IMR-90 (cell line): ENCODE measurements around the gene TTC39C. TPM values are rescaled to one million over a fixed set of nuclear protein-coding genes. Genes with fewer than 3 reads are reported as not detected.

Experiments
- ATAC-seq: fragments of 200-7000 bp; cut with Tn5 transposase; 2 replicates; pipeline ENCODE4 v1.9.1; 2020; ENCODE audit warnings: low read depth, mild to moderate bottlenecking, moderate library complexity
- BruUV-seq: library from RNA; stranded (reverse); fragments of 400-500 nt; replicated peaks from 2 replicates; lab custom pipeline; 2021; lab: Mats Ljungman, UMichigan
- CTCF ChIA-PET: fragments of 300-600 bp; formaldehyde crosslinking; extraction: SDS; loops from one replicate; lab custom pipeline; 2021; ENCODE audit warnings: antibody characterized with exemption; lab: Yijun Ruan, JAX
- POLR2A ChIA-PET: fragments of 300-600 bp; sonication (Branson Sonifier 250); formaldehyde crosslinking; loops from one replicate; lab custom pipeline; 2022; ENCODE audit warnings: antibody characterized with exemption; ENCODE audit not compliant: unreplicated experiment; lab: Charles Lee
- DNase-seq: peaks from one replicate; pipeline ENCODE4 v3.0.0; 2013
- H2AFZ ChIP-seq: replicated peaks from 2 replicates; pipeline ENCODE3; 2013; ENCODE audit warnings: low read length, mild to moderate bottlenecking; ENCODE audit not compliant: poor library complexity
- H2AK5ac ChIP-seq: 2 replicates; pipeline ENCODE4 v1.6.1; 2013; ENCODE audit warnings: low read depth, low read length, inconsistent platforms
- H2AK9ac ChIP-seq: replicated peaks from 2 replicates; pipeline ENCODE3; 2013; ENCODE audit warnings: mild to moderate bottlenecking, low read depth, low read length, moderate library complexity; ENCODE audit not compliant: poor library complexity
- H2BK120ac ChIP-seq: 2 replicates; pipeline ENCODE4 v1.6.1; 2013; ENCODE audit warnings: low read depth, low read length, inconsistent platforms
- H2BK15ac ChIP-seq: 3 replicates; pipeline ENCODE4 v1.6.1; 2013; ENCODE audit warnings: low read depth, low read length, inconsistent platforms
- H2BK20ac ChIP-seq: 2 replicates; pipeline ENCODE4 v1.6.1; 2013; ENCODE audit warnings: low read depth, mild to moderate bottlenecking, inconsistent platforms, low read length, moderate library complexity
- H2BK5ac ChIP-seq: 2 replicates; pipeline ENCODE4 v1.6.1; 2013; ENCODE audit warnings: mild to moderate bottlenecking, low read depth, low read length, inconsistent platforms; ENCODE audit not compliant: poor library complexity, severe bottlenecking
- H3K14ac ChIP-seq: replicated peaks from 2 replicates; pipeline ENCODE4 v1.6.1; 2013; ENCODE audit warnings: low read depth, low read length, inconsistent platforms
- H3K18ac ChIP-seq: 2 replicates; pipeline ENCODE4 v1.6.1; 2013; ENCODE audit warnings: low read depth, low read length, control low read depth
- H3K23ac ChIP-seq: 2 replicates; pipeline ENCODE4 v1.6.1; 2013; ENCODE audit warnings: low read depth, low read length, inconsistent platforms
- H3K27ac ChIP-seq: 2 replicates; pipeline ENCODE4 v1.5.1; 2013; ENCODE audit warnings: mild to moderate bottlenecking, control low read depth, low read length; ENCODE audit not compliant: insufficient read depth
- H3K27me3 ChIP-seq: 2 replicates; pipeline ENCODE4 v1.6.1; 2013; ENCODE audit warnings: low read length; ENCODE audit not compliant: control insufficient read depth, insufficient read depth
- H3K36me3 ChIP-seq: 2 replicates; pipeline ENCODE4 v1.6.1; 2013; ENCODE audit warnings: low read length, mixed read lengths; ENCODE audit not compliant: control insufficient read depth, insufficient read depth
- H3K4ac ChIP-seq: 2 replicates; pipeline ENCODE4 v1.6.1; 2013; ENCODE audit warnings: low read depth, low read length, inconsistent platforms
- H3K4me1 ChIP-seq: 2 replicates; pipeline ENCODE4 v1.6.1; 2013; ENCODE audit warnings: low read length, mixed read lengths; ENCODE audit not compliant: control insufficient read depth, insufficient read depth
- H3K4me2 ChIP-seq: 2 replicates; pipeline ENCODE4 v1.6.1; 2013; ENCODE audit warnings: low read depth, mild to moderate bottlenecking, control low read depth, low read length, moderate library complexity
- H3K4me3 ChIP-seq: 2 replicates; pipeline ENCODE4 v1.5.1; 2013; ENCODE audit warnings: low read depth, mild to moderate bottlenecking, control low read depth, low read length, moderate library complexity; ENCODE audit not compliant: insufficient read depth
- H3K56ac ChIP-seq: 2 replicates; pipeline ENCODE4 v1.6.1; 2013; ENCODE audit warnings: low read length, inconsistent platforms; ENCODE audit not compliant: insufficient read depth; ENCODE audit errors: extremely low read depth
- H3K79me1 ChIP-seq, 2 experiments: 2 replicates each; pipeline ENCODE4 v1.6.1; 2013; ENCODE audit warnings: low read length in 2 of 2, inconsistent platforms in 1 of 2, low read depth in 1 of 2
- H3K9ac ChIP-seq: 2 replicates; pipeline ENCODE4 v1.6.1; 2013; ENCODE audit warnings: low read depth, low read length, control low read depth
- H3K9me1 ChIP-seq: 2 replicates; pipeline ENCODE4 v1.6.1; 2013; ENCODE audit warnings: low read length, inconsistent platforms; ENCODE audit not compliant: insufficient read depth
- H3K9me3 ChIP-seq: 2 replicates; pipeline ENCODE4 v1.6.1; 2013; ENCODE audit warnings: low read length; ENCODE audit not compliant: control insufficient read depth, insufficient read depth
- H4K20me1 ChIP-seq: 2 replicates; pipeline ENCODE4 v1.6.1; 2013; ENCODE audit warnings: low read length, inconsistent platforms; ENCODE audit not compliant: insufficient read depth
- H4K5ac ChIP-seq: 2 replicates; pipeline ENCODE4 v1.6.1; 2013; ENCODE audit warnings: mild to moderate bottlenecking, low read depth, low read length, control low read depth
- H4K8ac ChIP-seq, 2 experiments: 2 replicates each; pipeline ENCODE4 v1.6.1; 2013; ENCODE audit warnings: low read depth in 2 of 2, low read length in 2 of 2, control low read depth in 1 of 2, inconsistent platforms in 1 of 2
- H4K91ac ChIP-seq: 2 replicates; pipeline ENCODE4 v1.6.1; 2013; ENCODE audit warnings: low read depth, low read length, inconsistent platforms; ENCODE audit not compliant: insufficient read depth
- BHLHE40 ChIP-seq: fragments of 150-350 bp; IDR thresholded peaks from 2 replicates; pipeline ENCODE4 v1.6.1; 2016; ENCODE audit warnings: mild to moderate bottlenecking, low read depth, low read length
- CEBPB ChIP-seq: IDR thresholded peaks from 2 replicates; pipeline ENCODE4 v1.6.1; 2012; ENCODE audit warnings: low read depth, low read length, improper control_type of control experiment
- CHD1 ChIP-seq: IDR thresholded peaks from 2 replicates; pipeline ENCODE4 v1.6.1; 2012; ENCODE audit warnings: low read depth, low read length, improper control_type of control experiment
- FOS ChIP-seq: fragments of 150-350 bp; IDR thresholded peaks from 2 replicates; pipeline ENCODE4 v1.6.1; 2016; ENCODE audit warnings: low read depth, low read length
- MAZ ChIP-seq: IDR thresholded peaks from 2 replicates; pipeline ENCODE4 v1.6.1; 2012; ENCODE audit warnings: low read depth, mild to moderate bottlenecking, low read length, improper control_type of control experiment, moderate library complexity, borderline replicate concordance
- MXI1 ChIP-seq: IDR thresholded peaks from 2 replicates; pipeline ENCODE4 v1.6.1; 2012; ENCODE audit warnings: low read depth, mild to moderate bottlenecking, low read length, moderate library complexity, borderline replicate concordance
- NFE2L2 ChIP-seq: fragments of 150-350 bp; IDR thresholded peaks from 2 replicates; pipeline ENCODE4 v1.6.1; 2016; ENCODE audit warnings: low read depth, mild to moderate bottlenecking, low read length
- RAD21 ChIP-seq: IDR thresholded peaks from 2 replicates; pipeline ENCODE4 v1.6.1; 2012; ENCODE audit warnings: low read length, improper control_type of control experiment
- RCOR1 ChIP-seq: IDR thresholded peaks from 2 replicates; pipeline ENCODE4 v1.6.1; 2012; ENCODE audit warnings: mild to moderate bottlenecking, low read length, improper control_type of control experiment; ENCODE audit not compliant: insufficient replicate concordance
- RFX5 ChIP-seq: IDR thresholded peaks from 2 replicates; pipeline ENCODE4 v1.8.0; 2012; ENCODE audit warnings: low read depth, mild to moderate bottlenecking, low read length, moderate library complexity
- SMC3 ChIP-seq: fragments of 150-350 bp; IDR thresholded peaks from 2 replicates; pipeline ENCODE4 v1.6.1; 2016; ENCODE audit warnings: low read depth, mild to moderate bottlenecking, antibody characterized with exemption, low read length, moderate library complexity
- USF2 ChIP-seq: fragments of 150-350 bp; IDR thresholded peaks from 2 replicates; pipeline ENCODE4 v1.6.1; 2017; ENCODE audit warnings: mild to moderate bottlenecking, antibody characterized with exemption, low read length, low read depth
- WGBS, 2 experiments: methylation state at CpG; one replicate each; pipeline versions ENCODE4 v1.1.5 to v1.1.7; 2013; ENCODE audit warnings: missing lambda C conversion rate in 2 of 2; ENCODE audit not compliant: insufficient read length in 1 of 2; ENCODE audit errors: extremely low coverage in 2 of 2; 5-methylcytosine and 5-hydroxymethylcytosine counted together
- dilution Hi-C: fragments of 300-500 bp; cut with HindIII; formaldehyde crosslinking; loops from one replicate; pipeline ENCODE4 v1.14.3; 2018; ENCODE audit warnings: low sequenced_read_pairs; ENCODE audit not compliant: unreplicated experiment
- in situ Hi-C: fragments of 300-500 bp; cut with MboI; formaldehyde crosslinking; loops from 3 replicates; pipeline ENCODE4 v1.14.3; 2019; ENCODE audit warnings: low sequenced_read_pairs, inconsistent platforms, mixed read lengths
- intact Hi-C: fragments of 100-400 bp; cut with micrococcal nuclease; formaldehyde crosslinking; loops from 2 replicates; pipeline ENCODE4 v1.10.0; 2022
- polyA plus RNA-seq, 3 experiments: library from polyadenylated mRNA; depleted of rRNA; stranded (reverse); fragments of >200 nt; gene quantifications; 2 replicates each; pipeline ENCODE4 v1.2.3, GENCODE V29; 2012; ENCODE audit warnings: low replicate concordance in 1 of 3
- total RNA-seq: library from RNA; depleted of rRNA; stranded (reverse); fragments of >200 nt; gene quantifications from 2 replicates; pipeline ENCODE4 v1.2.3, GENCODE V29; 2012
- TF ChIP-seq, protein P1 (sequence below): conservative IDR thresholded peaks from 2 replicates; pipeline ENCODE4 v1.5.1; 2012; ENCODE audit warnings: mild to moderate bottlenecking, low read depth, low read length, improper control_type of control experiment

Gene TTC39C
- total and polyA plus RNA-seq, 2 of the 4 experiments (the other 2 are of a cell fraction), result 8.0 to 20.8 TPM

DNA sequence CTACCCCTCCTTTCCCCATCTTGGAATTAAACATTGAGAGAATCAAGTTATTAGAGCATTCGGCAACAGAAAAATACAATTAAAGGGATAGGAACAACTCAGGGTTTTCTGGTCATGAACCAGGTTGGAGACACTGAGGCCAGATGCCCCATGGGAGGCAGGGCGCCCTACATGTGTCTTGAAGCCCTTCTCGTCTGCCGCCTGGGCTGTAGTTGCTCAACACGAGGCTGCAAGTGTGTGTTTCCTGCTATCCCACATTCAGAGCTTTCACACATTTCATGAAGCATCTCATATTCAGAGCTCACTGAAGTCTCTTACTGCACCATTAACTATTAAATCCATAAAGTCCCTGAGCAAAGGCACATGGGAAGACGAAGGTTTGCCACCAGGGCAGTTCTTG is 28.8 kb downstream of the TTC39C start:
- in situ Hi-C loops (no loop called here), dilution Hi-C loops (no loop called here), intact Hi-C loops (no loop called here)
- peaks cover 9% of the 10 kb centered on the region; the same call in 1 of the 2 replicates for H3K9me1 ChIP-seq
- no peak overlapping the region for H2AK9ac ChIP-seq
- TF ChIP-seq SMC3 (no peak), CHD1 (no peak), USF2 (no peak), MXI1 (no peak), RCOR1 (no peak), RFX5 (no peak), MAZ (no peak), CEBPB (no peak), BHLHE40 (no peak), FOS (no peak), NFE2L2 (no peak), RAD21 (no peak)
- TF ChIP-seq, protein P1, sequence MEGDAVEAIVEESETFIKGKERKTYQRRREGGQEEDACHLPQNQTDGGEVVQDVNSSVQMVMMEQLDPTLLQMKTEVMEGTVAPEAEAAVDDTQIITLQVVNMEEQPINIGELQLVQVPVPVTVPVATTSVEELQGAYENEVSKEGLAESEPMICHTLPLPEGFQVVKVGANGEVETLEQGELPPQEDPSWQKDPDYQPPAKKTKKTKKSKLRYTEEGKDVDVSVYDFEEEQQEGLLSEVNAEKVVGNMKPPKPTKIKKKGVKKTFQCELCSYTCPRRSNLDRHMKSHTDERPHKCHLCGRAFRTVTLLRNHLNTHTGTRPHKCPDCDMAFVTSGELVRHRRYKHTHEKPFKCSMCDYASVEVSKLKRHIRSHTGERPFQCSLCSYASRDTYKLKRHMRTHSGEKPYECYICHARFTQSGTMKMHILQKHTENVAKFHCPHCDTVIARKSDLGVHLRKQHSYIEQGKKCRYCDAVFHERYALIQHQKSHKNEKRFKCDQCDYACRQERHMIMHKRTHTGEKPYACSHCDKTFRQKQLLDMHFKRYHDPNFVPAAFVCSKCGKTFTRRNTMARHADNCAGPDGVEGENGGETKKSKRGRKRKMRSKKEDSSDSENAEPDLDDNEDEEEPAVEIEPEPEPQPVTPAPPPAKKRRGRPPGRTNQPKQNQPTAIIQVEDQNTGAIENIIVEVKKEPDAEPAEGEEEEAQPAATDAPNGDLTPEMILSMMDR, result no peak
- H4K5ac ChIP-seq, result no peak overlapping the region
- DNase-seq, result no peak
- H2BK120ac ChIP-seq, result no peak overlapping the region
- POLR2A ChIA-PET, result no interaction called here
- H4K8ac ChIP-seq, result no peak overlapping the region
- H3K27me3 ChIP-seq, result no peaks in the 10 kb centered on the region
- CTCF ChIA-PET, result interaction anchor here (0.5 kb wide), 1 partner anchor 182 kb away, joined by 3 read pairs; no protein-coding TSS in a partner anchor
- no peak overlapping the region for H3K9ac ChIP-seq
- no peak overlapping the region for H4K91ac ChIP-seq
- H2BK15ac ChIP-seq, result no peak overlapping the region
- no peak overlapping the region for H3K4me3 ChIP-seq
- H2AFZ ChIP-seq, result no peak overlapping the region
- WGBS, 2 experiments, result 91% methylated on average over 4 of the region's 6 CpGs; no CpG with 5 or more reads in 1 of the 2 experiments
- no peak for ATAC-seq
- H3K4me1 ChIP-seq, result no peaks in the 10 kb centered on the region
- H2AK5ac ChIP-seq, result no peak overlapping the region
- no peak overlapping the region for H3K27ac ChIP-seq
- H3K14ac ChIP-seq, result no peak overlapping the region
- H3K4me2 ChIP-seq, result no peak overlapping the region
- no peaks in the 10 kb centered on the region for H3K36me3 ChIP-seq
- no peak overlapping the region for H3K4ac ChIP-seq
- no TSS peak for BruUV-seq
- no peak overlapping the region for H3K56ac ChIP-seq
- peaks cover 38 to 47% of the 10 kb centered on the region in 2 experiments for H3K79me1 ChIP-seq
- peaks cover 34% of the 10 kb centered on the region for H4K20me1 ChIP-seq
- no peak overlapping the region for H3K18ac ChIP-seq
- H2BK5ac ChIP-seq, result no peak overlapping the region
- H2BK20ac ChIP-seq, result no peak overlapping the region
- no peak overlapping the region for H3K23ac ChIP-seq
- H3K9me3 ChIP-seq, result no peaks in the 10 kb centered on the region; the same call in 1 of the 2 replicates
